H1 (cell line): ENCODE measurements around the gene ZNF415. TPM values are rescaled to one million over a fixed set of nuclear protein-coding genes. Genes with fewer than 3 reads are reported as not detected.

Experiments used
- CHD1 ChIP-seq: IDR thresholded peaks from 2 replicates; pipeline ENCODE4 v1.6.1; 2012; ENCODE audit warnings: low read depth, low read length, improper control_type of control experiment
- CREB1 ChIP-seq: IDR thresholded peaks from 2 replicates; pipeline ENCODE4 v1.6.1; 2012; ENCODE audit warnings: inconsistent platforms
- KDM1A ChIP-seq: fragments of 200-600, 300-600 bp; sonication (generic); IDR thresholded peaks from 2 replicates; pipeline ENCODE4 v1.7.1; 2016; ENCODE audit warnings: mild to moderate bottlenecking, low read length, borderline replicate concordance
- POLR2AphosphoS5 ChIP-seq: IDR thresholded peaks from 2 replicates; pipeline ENCODE4 v1.6.1; 2011; ENCODE audit warnings: low read depth, low read length
- SUZ12 ChIP-seq: fragments of 200-600 bp; sonication (generic); IDR thresholded peaks from 2 replicates; pipeline ENCODE4 v1.6.1; 2012; ENCODE audit warnings: mild to moderate bottlenecking, inconsistent platforms, low read length, moderate library complexity, mixed read lengths
- polyA plus RNA-seq, 7 experiments: library from polyadenylated mRNA; depleted of rRNA in 3 of 7; stranded (reverse) in 5 of 7; unstranded in 2 of 7; fragments of >200 nt in 5 of 7; fragments of 200-250 nt in 2 of 7; gene quantifications; 1 replicate in 5 of 7; 2 replicates in 1 of 7; 4 replicates in 1 of 7; pipeline versions ENCODE4 v1.2.1 to v1.2.3, GENCODE V29; 2011 to 2013; ENCODE audit warnings: missing spikeins in 2 of 7, mixed read lengths in 2 of 7
- total RNA-seq: library from RNA; stranded (reverse); fragmentation: NEBNext Ultra II Directional; extraction: Animal tissue kit (Norgen Biotek cat#: 25700); gene quantifications from 2 replicates; pipeline ENCODE4 v1.2.1, GENCODE V29; 2021

The ZNF415 gene
- total and polyA plus RNA-seq, 2 of the 8 experiments (the other 6 are each of a cell fraction or from before 2014, with no cell fraction given) = 5.8 to 9.7 TPM

DNA sequence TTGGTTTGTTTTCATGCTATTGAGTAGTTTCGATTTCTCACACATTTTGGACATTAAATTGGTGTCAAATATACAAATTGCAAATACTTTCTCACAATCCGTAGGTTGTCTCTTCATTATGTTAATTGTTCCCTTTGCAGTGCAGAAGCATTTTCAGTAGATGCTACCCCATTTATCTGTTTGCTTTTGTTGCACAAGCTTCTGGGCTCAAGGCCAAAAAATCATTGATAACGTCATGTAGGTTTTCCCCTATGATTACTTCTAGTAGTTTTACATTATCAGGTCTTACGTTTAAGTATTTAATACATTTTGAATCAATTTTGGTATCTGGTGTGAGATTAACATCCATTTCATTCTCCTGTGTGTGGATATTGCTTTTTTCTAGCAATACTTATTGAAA, 40.2 kb upstream of the ZNF415 start (continued):
- TF ChIP-seq SUZ12 (no peak), KDM1A (no peak), CREB1 (no peak), POLR2AphosphoS5 (no peak), CHD1 (no peak)
